ENCODE measurements around the gene EHD2. TPM values are rescaled to one million over a fixed set of nuclear protein-coding genes. Genes with fewer than 3 reads are reported as not detected.
"Not testable (repeated sequence)": the region's sequence is repeated elsewhere in the genome, so short reads cannot be mapped to it uniquely, and the experiment has no call there.

Gene EHD2
- total RNA-seq (100 to 1,000 TPM in 6 of 9 donors, 10 to 100 TPM in 2, 1 to 10 TPM in 1; 5.8 to 170 (median 120) TPM), polyA plus RNA-seq (100 to 1,000 TPM in 1 of 3 donors, 10 to 100 TPM in 2; 34.1 to 101 (median 73.4) TPM)
- long read RNA-seq, donor 1, transcript EHD2-201 (6 exons, 3,585 nt): major isoform, 7 of 7 reads
- long read RNA-seq, donor 1, partial matches to known transcripts: 0 of 7 reads
- long read RNA-seq, donor 1, other reads (novel, unspliced or antisense): 0 of 7 reads
- long read RNA-seq, donor 2, partial matches to known transcripts: 0 of 3 reads
- long read RNA-seq, donor 2, other reads (novel, unspliced or antisense): 0 of 3 reads
- long read RNA-seq, donor 3, partial matches to known transcripts: 0 of 1 reads
- long read RNA-seq, donor 3, other reads (novel, unspliced or antisense): 0 of 1 reads
- long read RNA-seq, donor 4, transcript EHD2-201 (6 exons, 3,585 nt): major isoform, 5 of 16 reads
- long read RNA-seq, donor 4, partial matches to known transcripts: 11 of 16 reads
- long read RNA-seq, donor 4, other reads (novel, unspliced or antisense): 0 of 16 reads
- long read RNA-seq, donor 5, transcript EHD2-201 (6 exons, 3,585 nt): major isoform, 59 of 113 reads
- long read RNA-seq, donor 5, partial matches to known transcripts: 5 of 113 reads
- long read RNA-seq, donor 5, other reads (novel, unspliced or antisense): 48 of 113 reads
- long read RNA-seq, donor 6, partial matches to known transcripts: 1 of 15 reads
- long read RNA-seq, donor 6, other reads (novel, unspliced or antisense): 10 of 15 reads
- long read RNA-seq, donor 7, partial matches to known transcripts: 0 of 2 reads
- long read RNA-seq, donor 7, other reads (novel, unspliced or antisense): 0 of 2 reads
- long read RNA-seq, donor 8, partial matches to known transcripts: 0 of 4 reads
- long read RNA-seq, donor 8, other reads (novel, unspliced or antisense): 0 of 4 reads
- long read RNA-seq, donor 9, partial matches to known transcripts: 0 of 4 reads
- long read RNA-seq, donor 9, other reads (novel, unspliced or antisense): 0 of 4 reads
- long read RNA-seq, donor 10, partial matches to known transcripts: 0 of 3 reads
- long read RNA-seq, donor 10, other reads (novel, unspliced or antisense): 0 of 3 reads

DNA sequence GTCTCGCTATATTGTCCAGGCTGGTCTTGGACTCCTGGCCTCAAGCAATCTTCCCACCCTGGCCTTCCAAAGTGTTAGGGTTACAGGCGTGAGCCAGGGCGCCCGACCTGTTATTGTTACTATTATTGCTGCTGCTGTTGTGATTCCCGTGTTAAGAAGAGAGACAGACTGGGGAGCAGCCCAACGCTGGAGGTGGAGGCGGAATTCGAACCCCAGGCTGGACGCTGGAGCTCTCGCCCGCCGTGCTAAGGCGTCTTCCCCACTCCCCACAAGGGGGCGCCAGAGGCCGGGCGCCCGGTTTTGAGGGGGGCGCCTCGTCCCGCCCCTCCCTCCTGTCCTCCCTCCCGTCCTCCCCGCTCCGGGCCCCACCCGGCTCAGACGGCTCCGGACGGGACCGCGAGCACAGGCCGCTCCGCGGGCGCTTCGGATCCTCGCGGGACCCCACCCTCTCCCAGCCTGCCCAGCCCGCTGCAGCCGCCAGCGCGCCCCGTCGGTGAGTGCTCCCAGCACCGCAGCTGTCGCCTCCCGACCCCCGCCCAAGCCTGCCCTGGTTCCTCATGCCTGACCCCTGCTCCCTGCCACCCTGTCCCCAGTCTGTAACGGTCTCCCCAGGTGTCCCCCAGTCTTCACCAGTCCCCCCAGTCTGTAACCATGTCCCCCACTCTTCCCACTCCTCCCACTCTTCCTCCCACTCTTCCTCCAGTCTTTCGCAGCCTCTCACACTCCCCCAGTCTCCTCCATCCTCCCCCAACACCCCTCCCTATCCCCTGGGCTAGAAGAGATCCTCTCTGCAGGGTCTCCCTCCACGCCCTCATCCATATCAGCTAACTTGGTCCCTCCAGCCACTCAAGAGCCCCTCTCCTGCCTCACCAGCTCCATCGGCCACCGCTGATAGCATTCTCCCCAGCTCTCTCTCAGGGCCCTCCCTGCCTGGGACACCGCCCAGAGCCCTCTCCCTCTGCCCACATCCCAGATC lies at the start of gene EHD2:
Gene EHD2, plus strand, starts transcription at position 377 of the 976 bp plus-strand sequence. CDS start 3,191 bp downstream, outside the sequence.
- peak within 1 kb of the TSS; percentile 26 to 78 (median 54) for H3K4me3 ChIP-seq
- 6 to 16% (median 9%) methylated on average over 11 to 52 of the region's 52 CpGs for WGBS, 4 donors
- intact Hi-C loops (cut with DNase I): loop anchor here in 1 of 2 donors (2.0 to 5.0 kb wide), 2 partner anchors 29 to 74 kb away; no protein-coding TSS in a partner anchor
- peaks cover 0 to 11% of the 10 kb centered on the region in 2 donors for H3K36me3 ChIP-seq (replicated peaks in 1 of 2)
- H3K27me3 ChIP-seq: no peaks in the 10 kb centered on the region
- H3K9me3 ChIP-seq (replicated peaks in 1 of 3): no peaks in the 10 kb centered on the region
- peaks cover 19 to 20% of the 10 kb centered on the region in 2 donors for H3K4me1 ChIP-seq (replicated peaks in 1 of 2)
- H3K27ac ChIP-seq: peak within 1 kb of the TSS; percentile 21 to 86 (median 77)
- TF ChIP-seq, protein P1, sequence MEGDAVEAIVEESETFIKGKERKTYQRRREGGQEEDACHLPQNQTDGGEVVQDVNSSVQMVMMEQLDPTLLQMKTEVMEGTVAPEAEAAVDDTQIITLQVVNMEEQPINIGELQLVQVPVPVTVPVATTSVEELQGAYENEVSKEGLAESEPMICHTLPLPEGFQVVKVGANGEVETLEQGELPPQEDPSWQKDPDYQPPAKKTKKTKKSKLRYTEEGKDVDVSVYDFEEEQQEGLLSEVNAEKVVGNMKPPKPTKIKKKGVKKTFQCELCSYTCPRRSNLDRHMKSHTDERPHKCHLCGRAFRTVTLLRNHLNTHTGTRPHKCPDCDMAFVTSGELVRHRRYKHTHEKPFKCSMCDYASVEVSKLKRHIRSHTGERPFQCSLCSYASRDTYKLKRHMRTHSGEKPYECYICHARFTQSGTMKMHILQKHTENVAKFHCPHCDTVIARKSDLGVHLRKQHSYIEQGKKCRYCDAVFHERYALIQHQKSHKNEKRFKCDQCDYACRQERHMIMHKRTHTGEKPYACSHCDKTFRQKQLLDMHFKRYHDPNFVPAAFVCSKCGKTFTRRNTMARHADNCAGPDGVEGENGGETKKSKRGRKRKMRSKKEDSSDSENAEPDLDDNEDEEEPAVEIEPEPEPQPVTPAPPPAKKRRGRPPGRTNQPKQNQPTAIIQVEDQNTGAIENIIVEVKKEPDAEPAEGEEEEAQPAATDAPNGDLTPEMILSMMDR (IDR thresholded peaks at IDR 0.05): peak; percentile 88 to 99 (median 96)
- peak; percentile 29 to 73 for TF ChIP-seq POLR2A (IDR thresholded peaks at IDR 0.05)
- peak; percentile 68 to 82 (median 71) for DNase-seq

DNA sequence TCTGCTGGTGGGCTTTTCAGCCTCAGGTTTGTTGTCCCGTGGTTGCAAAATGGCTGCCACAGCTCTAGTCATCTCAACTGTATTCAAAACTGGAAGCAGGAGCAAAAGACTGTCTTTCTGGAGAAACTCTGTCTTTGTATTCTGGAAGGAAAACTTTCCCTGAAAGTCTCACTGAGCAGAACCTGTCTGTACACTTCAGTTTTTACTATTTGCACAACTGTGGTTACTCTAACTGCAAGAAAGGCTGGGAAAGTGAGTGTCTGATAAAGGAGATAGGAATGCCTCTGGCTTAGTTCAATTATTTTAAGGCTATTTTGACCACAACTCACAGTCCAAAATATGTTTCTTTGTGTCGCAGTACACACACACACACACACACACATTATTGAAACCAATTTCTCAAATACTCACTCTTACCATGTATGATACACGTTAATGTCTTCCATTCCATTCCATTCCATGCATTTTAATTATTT lies 49.7 kb upstream of the EHD2 start:
- Histone ChIP-seq H3K4me3 (peak overlapping the region in 1 of 4 donors; percentile 22), H3K27ac (peak overlapping the region; percentile 42 to 99 (median 88)), H3K27me3 (no peaks in the 10 kb centered on the region), H3K9me3 (replicated peaks in 1 of 3) (no peaks in the 10 kb centered on the region), H3K4me1 (replicated peaks in 1 of 2) (peaks cover 26 to 57% of the 10 kb centered on the region in 2 donors), H3K36me3 (replicated peaks in 1 of 2) (no peaks in the 10 kb centered on the region)
- no peak for TF ChIP-seq POLR2A (IDR thresholded peaks at IDR 0.05)
- TF ChIP-seq, protein P1 (IDR thresholded peaks at IDR 0.05): no peak
- DNase-seq: no peak
- intact Hi-C loops (cut with DNase I): no loop called here
- 48 to 77% (median 69%) methylated on average over 3 of the region's 3 CpGs for WGBS, 4 donors

DNA sequence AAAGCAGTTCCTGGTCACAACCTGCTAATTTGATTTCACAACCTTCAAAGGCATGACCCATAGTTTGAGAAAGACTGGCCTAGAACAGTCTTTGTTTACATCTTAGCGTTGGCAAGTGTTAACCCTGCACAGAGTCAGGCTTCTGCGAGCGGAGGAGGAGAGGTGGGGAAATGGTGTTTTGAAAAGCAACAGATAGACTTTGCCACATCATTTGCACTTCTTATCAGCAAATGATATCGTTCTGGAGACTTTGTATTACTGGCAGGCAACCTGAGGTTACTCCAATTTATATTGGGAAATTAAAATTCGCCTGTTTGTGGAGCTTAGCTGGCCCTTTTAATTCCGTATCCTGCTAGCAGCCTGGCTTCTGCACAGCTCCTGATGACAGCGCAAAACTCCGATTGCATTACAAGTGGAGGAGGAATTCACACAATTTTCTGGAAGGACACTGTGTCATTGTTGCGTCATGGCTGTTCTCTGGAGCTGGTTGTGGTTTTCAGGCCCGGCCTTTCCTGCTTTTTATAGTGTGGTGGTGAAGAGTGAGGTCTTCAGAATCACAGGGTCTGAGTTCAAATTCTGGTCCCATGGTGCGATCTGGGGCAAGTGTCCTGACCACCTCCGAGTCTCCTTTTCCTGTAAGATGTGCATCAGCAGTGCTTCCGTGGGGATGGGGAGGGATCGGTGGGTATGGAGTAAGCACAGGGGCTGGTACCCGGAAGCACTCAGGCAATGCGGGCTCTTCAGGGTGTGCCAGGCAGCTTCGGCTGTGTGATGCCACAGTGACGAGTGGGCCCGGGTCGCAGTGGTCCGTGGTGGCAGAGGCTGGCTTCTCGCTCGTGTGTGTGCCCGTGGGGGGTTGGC lies 49.1 kb upstream of the EHD2 start:
- peaks cover 26 to 57% of the 10 kb centered on the region in 2 donors for H3K4me1 ChIP-seq (replicated peaks in 1 of 2)
- intact Hi-C loops (cut with DNase I): no loop called here
- peak overlapping the region in 1 of 4 donors; percentile 22 for H3K4me3 ChIP-seq
- WGBS, 4 donors: 35 to 58% (median 53%) methylated on average over 12 to 24 of the region's 24 CpGs
- peak; percentile 76 to 96 (median 92) for DNase-seq
- H3K9me3 ChIP-seq (replicated peaks in 1 of 3): no peaks in the 10 kb centered on the region
- H3K36me3 ChIP-seq (replicated peaks in 1 of 2): no peaks in the 10 kb centered on the region
- H3K27ac ChIP-seq: peak overlapping the region; percentile 86 to 99 (median 94)
- H3K27me3 ChIP-seq: no peaks in the 10 kb centered on the region
- TF ChIP-seq, protein P1 (IDR thresholded peaks at IDR 0.05): no peak
- peak in 1 of 2 donors; percentile 65 for TF ChIP-seq POLR2A (IDR thresholded peaks at IDR 0.05)

DNA sequence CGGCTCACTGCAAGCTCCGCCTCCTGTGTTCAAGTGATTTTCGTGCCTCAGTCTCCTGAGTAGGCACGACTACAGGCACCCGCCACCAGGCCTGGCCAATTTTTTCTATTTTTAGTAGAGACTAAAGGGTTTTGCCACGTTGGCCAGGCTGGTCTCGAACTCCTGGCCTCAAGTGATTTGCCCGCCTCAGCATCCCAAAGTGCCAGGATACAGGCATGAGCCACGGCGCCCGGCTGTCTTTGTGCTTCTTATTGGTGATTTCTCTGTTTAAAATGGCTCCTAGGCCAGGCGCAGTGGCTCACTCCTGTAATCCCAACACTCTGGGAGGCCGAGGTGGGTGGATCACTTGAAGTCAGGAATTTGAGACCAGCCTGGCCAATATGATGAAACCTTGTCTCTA lies 44.7 kb upstream of the EHD2 start:
- H3K27ac ChIP-seq; H3K9me3 ChIP-seq (replicated peaks in 1 of 3); H3K27me3 ChIP-seq; H3K4me3 ChIP-seq; H3K36me3 ChIP-seq (replicated peaks in 1 of 2); DNase-seq; intact Hi-C loops (cut with DNase I): not testable (repeated sequence)
- WGBS, 4 donors: 92 to 95% (median 93%) methylated on average over 13 of the region's 13 CpGs
- H3K4me1 ChIP-seq (replicated peaks in 1 of 2): peaks cover 15 to 21% of the 10 kb centered on the region in 2 donors
